HG03045 (cell line): ENCODE results near the gene DEPDC5.

Source experiments
- ATAC-seq: cut with Tn5 transposase; IDR thresholded peaks from one replicate; pipeline ENCODE4 v1.9.1; 2021; ENCODE audit warnings: mild to moderate bottlenecking, moderate library complexity; ENCODE audit not compliant: unreplicated experiment

The DEPDC5 gene

GRCh38 chr22:31846161-31847115, 92.6 kb downstream of the DEPDC5 start:
- ATAC-seq, result no peak

- ATAC-seq, result no peak
These were observed 94.6 kb downstream of the DEPDC5 start for GRCh38 chr22:31848411-31848810.

DNA sequence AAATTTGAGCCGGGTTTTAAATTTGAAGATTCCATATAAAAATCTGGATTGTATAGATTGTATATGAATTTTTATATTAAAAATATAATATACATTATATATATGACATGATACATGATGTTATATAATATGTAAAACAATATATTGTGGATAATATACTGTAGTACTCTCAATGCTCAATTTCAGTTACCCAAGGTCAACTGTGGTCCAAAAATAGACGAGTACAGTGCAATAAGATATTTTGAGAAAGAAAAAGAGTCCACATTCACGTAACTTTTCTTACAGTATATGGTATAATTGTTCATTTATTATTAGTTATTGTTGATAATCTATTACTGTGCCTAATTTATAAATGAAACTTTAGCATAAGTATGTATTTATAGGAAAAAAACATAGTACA, 96.3 kb downstream of the DEPDC5 start:
- ATAC-seq, result no peak

DNA sequence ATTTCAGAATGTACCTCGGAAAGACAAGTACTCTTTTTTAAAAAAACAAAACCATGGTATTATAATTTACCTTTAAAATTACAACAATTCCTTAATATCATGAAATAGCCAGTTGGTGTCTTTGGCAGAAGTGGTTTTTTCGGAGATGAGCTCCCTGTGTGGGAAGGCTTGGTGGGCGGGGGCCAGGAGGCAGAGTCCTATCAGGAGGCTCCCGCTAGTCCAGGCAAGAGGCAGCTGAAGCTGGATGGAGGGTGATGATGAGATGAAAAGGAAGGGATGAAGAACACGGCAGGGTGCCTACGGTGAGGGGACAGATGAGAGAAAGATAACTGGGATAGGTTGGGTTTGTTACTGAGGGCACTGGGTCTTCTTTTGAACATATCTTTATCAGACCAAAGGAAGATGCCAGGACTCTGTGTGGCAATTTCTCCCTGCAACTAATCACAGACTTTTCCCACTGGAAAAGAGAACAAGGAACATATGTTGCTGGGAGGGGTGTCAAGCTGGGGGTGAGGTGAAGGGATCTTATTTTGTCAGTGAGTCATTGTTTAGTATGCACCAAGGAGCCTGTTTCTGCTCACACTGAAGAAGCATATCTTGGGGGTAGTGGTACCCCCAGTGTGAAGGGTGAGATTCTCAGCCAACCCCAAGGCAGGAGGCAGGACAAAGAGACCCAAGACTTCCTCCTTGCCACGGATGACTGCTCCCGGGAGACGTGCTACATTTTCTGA, 99.0 kb downstream of the DEPDC5 start:
- no peak for ATAC-seq

- no peak for ATAC-seq
These were observed 100.1 kb downstream of the DEPDC5 start for GRCh38 chr22:31853736-31854495.

- ATAC-seq, result no peak
These were observed 103.4 kb downstream of the DEPDC5 start for GRCh38 chr22:31857247-31857646.

DNA sequence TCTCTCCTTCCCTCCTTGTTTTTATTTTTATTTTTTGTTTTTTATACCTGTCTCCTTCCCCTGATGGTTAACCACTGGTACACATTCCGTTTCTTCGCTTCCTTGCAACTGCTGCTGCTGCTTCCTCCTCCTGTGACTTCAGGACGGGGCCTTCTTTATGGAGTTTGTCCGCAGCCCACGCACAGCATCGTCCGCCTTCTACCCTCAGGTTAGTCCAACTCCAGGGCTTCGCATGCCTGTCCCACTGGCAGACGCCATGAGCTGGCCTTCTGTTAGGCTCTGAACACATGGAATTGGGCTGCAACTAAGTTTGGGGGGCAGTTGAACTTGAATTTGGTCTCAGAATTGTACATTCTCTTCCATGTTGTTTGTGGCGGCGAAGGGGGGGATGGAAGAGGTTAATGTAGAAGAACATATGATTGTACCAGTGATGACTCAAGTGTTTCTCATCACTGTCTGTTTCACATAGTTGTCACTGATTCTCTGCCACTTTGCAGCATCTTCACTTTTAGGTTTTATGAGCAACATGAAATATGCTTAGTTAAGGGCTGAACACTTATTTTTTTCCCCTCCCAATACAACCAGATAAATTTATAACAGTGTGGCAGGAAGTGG, 107.5 kb downstream of the DEPDC5 start:
- no peak for ATAC-seq

- ATAC-seq, result no peak
These were observed 113.1 kb downstream of the DEPDC5 start for GRCh38 chr22:31866918-31867317.

DNA sequence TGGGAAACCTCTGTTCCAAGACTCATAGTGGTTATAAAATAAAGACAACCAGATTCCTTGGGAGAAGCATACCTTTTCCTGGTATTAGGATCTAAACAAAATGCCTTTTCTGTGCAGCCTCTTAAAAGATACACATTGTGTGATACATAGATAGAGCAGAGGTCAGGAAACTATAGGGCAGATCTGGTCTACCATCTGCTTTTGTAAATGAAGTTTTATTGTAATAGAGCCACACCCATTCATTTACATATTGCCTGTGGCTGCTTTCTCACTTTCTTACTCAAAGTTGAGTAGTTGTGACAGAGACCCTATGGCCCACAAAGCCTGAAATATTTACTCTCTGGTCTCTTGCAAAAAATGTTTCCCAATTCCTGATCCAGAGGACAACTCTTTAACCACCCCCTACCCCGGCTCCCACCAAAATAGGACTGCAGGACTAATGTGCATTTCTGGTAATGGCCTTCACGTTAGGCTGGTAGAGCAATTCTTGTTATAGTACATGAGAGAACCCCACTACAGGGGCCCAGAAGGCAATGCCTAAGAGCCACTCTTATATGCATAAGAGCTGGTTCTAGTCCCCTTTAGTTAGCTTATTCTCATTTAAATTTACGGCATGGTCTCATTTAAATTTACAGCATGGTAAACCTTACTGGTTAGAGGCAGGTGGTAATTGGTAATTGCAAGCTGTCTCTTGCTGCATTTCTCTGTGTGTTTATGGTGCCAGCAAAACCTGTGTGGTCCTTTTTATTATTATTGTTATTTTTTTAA, 113.8 kb downstream of the DEPDC5 start:
- no peak for ATAC-seq

GRCh38 chr22:31869739-31870138, 115.9 kb downstream of the DEPDC5 start:
- no peak for ATAC-seq

GRCh38 chr22:31870890-31871289, 117.1 kb downstream of the DEPDC5 start:
- ATAC-seq, result no peak

DNA sequence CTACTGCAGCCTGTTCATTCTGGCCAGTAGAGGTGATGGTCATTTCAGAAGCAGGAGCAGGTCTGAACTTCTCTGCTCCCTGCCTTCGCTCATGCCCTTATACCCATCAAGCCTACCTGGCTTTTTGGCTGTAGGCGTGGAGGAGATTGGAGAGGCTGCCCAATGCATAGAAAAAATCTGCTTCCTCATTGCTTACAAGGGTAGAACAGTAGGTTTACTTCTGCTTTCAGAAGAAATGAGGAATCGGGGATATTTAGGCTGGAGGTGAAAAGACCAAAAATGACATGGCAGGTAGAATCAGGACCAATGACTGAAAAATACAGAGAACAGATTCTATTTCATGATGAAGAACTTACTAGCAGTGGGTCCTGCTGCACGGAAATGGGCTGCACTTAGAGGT, 117.7 kb downstream of the DEPDC5 start:
- no peak for ATAC-seq

GRCh38 chr22:31872209-31872608, 118.4 kb downstream of the DEPDC5 start:
- no peak for ATAC-seq

DNA sequence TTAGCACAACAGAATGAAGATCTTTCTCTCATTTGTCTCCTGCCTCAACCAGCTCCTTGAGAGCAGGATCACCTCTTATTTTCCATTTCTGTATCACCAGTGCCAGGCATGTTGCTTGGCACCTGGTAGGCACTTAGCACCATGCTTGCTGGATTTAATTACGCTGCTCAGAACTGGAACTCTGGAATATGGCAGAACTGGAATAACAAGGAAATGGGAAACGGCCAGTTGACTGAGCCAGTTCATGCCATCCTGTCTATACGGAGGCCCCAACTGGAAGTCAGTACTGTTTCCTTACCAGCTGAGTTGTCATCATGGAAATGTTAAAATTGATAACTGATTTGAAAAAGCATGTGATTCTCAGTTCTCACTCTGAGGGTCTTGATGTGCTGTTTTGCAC, 121.0 kb downstream of the DEPDC5 start:
- no peak for ATAC-seq

- no peak for ATAC-seq
These were observed 122.5 kb downstream of the DEPDC5 start for GRCh38 chr22:31876156-31876920.

DNA sequence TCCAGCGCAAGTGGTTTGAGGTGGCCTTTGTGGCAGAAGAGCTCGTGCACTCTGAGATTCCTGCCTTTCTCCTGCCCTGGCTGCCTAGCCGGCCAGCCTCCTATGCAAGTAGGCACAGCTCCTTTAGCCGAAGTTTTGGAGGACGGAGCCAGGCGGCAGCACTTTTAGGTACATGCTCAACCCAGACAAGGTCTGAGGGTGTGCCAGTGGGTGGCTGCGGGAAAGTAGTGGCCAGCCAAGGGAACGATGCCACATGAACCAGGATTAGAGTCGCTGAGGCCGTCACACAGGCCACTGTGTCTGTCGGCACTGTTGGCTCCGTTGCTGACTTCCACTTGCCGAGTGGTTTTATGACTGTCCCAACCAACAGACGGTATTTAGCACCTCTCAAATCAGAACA, 125.8 kb downstream of the DEPDC5 start:
- no peak for ATAC-seq

- no peak for ATAC-seq
These were observed 127.4 kb downstream of the DEPDC5 start for GRCh38 chr22:31881200-31881599.

- no peak for ATAC-seq
These were observed 128.0 kb downstream of the DEPDC5 start for GRCh38 chr22:31881865-31882264.

- no peak for ATAC-seq
These were observed 129.2 kb downstream of the DEPDC5 start for GRCh38 chr22:31882971-31883370.
